HG02610 (cell line): ENCODE measurements around the gene COX6A2.
"Not testable (repeated sequence)": the region's sequence is repeated elsewhere in the genome, so short reads cannot be mapped to it uniquely, and the experiment has no call there.

ENCODE experiments used
- ATAC-seq: cut with Tn5 transposase; IDR thresholded peaks from one replicate; pipeline ENCODE4 v1.9.1; 2021; ENCODE audit warnings: mild to moderate bottlenecking, moderate library complexity; ENCODE audit not compliant: unreplicated experiment

Gene COX6A2

DNA sequence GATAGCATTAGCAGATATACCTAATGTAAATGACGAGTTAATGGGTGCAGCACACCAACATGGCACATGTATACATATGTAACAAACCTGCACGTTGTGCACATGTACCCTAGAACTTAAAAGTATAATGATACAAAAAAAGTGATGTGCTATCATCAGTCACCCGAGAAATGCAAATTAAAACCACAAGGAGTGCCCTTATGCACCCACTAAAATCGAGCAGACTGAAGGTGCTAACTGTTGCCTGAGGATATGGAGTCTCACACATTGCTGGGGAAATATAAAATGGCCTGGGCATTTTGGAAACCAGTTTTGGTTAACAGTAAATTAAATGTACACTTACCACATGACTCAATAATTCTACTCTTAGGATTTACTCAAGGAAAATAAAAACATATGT, 10.9 kb upstream of the COX6A2 start:
- ATAC-seq, result not testable (repeated sequence)

- ATAC-seq, result no peak
These were observed 10.3 kb upstream of the COX6A2 start for GRCh38 chr16:31438414-31438813.

DNA sequence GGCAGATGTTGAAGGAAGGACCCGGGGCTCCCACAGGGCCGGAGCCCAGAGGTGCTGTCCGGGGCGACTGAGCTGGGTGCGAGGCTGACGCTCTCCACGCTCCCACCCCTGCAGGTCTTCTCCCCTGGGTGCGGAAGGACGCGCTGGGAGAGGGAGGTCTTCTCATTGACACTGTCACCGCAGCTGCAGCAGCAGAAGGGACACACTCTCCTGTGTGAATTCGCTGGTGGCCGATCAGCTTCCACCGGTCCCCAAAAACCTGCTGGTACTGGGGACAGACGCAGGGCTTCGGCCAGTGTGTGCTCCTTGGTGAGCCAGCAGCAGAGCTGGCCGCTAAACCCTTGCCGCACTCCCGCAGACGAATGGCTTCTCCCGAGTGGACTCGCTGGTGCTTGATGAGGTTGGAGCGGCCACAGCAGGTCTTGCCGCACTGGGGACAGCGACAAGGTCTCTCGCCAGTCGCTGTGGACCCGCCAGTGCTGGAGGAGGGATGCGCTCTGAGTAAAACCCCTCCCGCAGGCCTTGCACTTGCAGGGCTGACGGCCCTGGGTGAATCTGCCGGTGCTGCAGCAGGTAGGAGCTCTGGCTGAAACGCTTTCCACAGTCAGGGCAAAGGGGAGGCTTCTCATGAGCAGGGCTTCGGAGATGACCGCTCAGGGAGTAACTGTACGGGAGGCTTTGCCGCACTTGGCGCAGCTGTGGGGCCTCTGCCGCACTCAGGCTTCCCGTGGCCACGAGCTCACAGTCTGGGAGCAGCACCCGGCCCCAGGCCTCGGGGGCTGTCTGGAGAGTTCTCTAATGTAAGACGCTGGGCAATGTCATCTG, 8.3 kb upstream of the COX6A2 start:
- no peak for ATAC-seq

GRCh38 chr16:31435341-31436220, 7.4 kb upstream of the COX6A2 start:
- no peak for ATAC-seq

GRCh38 chr16:31430380-31431052, 2.4 kb upstream of the COX6A2 start:
- no peak for ATAC-seq

GRCh38 chr16:31429796-31430195, 1.6 kb upstream of the COX6A2 start:
- no peak for ATAC-seq

GRCh38 chr16:31429314-31429713, 1.2 kb upstream of the COX6A2 start:
- ATAC-seq, result no peak

DNA sequence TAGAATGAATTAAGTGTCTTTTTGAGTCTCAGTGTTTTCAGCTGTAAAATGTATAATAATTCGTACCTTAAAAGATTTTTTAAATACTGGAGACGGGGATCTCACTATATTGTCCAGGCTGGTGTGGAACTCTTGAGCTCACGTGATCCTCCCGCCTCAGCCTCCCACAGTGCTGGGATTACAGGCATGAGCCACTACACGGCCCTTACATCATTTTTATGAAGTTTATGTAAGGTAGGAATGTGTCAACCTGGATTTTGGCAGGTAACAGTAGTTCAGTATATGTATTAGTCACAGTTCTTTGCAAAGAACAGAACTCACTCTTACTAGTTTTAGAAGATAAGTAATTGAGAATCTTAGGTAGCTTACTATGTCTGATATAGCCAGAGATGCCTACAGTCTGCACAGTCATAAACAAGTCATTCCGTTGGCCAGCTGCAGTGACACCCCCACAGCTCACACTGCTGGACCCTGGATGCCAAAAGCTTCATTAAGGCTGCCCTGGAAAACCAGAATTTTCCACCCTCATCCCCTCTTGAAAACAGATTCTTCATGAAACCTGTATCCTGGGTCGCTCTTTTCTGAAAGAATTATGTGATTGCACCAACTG, 583 bp upstream of the COX6A2 start:
- no peak for ATAC-seq

DNA sequence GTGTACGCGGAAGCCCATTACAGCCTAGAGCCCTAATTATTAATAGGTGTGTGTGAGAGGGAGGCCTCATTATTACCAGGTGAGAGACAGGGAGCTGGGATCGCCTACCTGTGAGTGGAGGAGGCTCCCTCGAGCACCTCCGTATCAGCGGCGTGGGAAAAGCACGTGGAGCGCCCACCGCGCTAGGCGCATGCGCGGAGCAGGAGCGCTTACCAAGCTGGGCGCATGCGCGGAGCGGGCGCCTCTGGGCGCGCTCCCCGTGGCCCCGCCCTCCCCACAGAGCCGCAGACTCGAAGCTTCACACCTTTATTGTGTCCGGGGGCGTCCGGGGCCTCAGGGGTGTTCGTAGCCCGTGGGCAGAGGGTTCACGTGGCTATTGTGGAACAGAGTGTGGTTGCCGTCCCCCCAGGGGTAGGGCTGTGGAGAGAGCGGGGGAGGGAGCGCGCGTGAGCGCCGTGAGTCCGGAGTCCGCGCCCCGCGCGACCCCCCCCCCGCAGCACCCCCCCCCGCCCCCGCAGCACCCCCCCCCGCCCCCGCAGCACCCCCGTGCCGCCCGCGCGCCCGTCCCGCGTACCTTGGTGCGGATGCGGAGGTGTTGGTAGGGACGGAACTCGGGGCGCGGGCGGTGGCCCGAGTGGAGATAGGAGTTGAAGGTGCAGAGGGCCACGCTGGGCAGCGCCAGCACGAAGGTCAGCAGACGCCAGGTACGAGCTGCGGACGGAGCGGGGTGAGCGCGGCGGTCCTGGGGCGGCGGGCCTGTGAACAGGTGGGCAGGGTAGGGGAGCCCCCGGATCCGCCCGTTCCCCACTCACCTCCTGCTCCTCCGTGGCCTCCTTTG, 500 bp downstream of the COX6A2 start:
- no peak for ATAC-seq

DNA sequence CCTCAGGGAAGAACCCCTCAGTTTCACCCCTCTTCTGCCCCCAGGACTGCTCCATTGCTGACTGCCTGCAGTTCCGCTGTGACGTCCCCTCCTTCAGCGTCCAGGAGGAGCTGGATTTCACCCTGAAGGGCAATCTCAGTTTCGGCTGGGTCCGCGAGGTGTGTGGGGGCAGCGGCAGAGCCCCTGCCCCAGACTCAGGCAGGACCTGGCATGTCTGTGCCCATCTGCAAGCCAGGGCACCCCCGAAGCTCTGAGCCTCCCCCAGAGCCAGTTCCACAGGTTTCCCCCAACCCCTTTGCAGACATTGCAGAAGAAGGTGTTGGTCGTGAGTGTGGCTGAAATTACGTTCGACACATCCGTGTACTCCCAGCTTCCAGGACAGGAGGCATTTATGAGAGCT, 4.4 kb downstream of the COX6A2 start:
- ATAC-seq, result no peak

- no peak for ATAC-seq
These were observed 4.9 kb downstream of the COX6A2 start for GRCh38 chr16:31423241-31423640.

DNA sequence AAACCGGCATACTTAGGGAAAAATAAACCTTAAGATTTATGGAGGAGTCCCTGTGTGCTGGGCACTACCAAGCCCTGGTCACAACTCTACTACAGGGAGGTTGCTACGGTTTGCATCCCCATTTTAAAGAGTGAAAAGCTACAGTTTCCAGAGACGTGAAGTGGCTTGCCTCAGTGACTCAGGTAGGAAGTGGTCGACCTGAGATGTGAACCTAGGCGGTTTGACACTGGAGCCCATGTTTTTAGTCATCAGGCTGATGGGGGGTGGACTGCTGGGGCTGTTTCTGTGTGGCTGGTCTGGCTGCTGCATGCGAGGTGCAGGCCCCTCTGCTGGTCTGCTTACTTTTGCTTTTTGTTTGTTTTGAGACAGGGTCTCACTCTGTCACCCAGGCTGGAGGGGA, 6.6 kb downstream of the COX6A2 start:
- ATAC-seq, result peak; percentile 87

- ATAC-seq, result no peak
These were observed 8.1 kb downstream of the COX6A2 start for GRCh38 chr16:31420037-31420436.

GRCh38 chr16:31417916-31418315, 10.2 kb downstream of the COX6A2 start:
- ATAC-seq, result no peak

DNA sequence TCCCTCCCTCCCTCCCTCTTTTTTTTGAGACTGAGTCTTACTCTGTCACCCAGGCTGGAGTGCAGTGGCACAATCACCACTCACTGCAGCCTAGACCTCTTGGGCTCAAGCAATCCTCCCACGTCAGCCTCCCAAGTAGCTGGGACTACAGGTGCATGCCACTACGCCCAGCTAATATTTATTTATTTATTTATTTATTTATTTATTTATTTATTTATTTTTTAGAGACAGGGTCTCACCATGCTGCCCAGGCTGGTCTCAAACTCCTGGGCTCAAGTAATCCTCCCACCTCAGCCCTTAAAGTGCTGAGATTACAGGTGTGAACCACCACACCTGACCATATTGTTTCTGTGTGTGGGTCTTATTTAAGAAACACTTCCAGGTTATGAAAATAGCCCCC, 11.1 kb downstream of the COX6A2 start:
- ATAC-seq, result not testable (repeated sequence)

GRCh38 chr16:31416371-31416770, 11.8 kb downstream of the COX6A2 start:
- ATAC-seq, result no peak

DNA sequence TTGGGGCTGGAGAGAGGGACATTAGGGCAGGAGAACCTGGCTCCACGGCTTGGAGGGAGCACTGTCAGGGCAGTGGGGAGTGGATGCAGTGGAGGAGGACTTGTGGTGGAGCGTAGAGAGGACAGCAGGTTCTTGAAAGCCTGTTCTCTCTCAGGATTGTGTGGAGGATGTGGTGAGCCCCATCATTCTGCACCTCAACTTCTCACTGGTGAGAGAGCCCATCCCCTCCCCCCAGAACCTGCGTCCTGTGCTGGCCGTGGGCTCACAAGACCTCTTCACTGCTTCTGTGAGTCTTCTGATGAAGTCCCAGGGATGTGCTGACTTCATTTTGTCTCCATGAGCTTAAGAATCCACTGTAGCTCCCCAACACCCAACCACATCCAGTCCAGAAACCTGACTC, 13.5 kb downstream of the COX6A2 start:
- ATAC-seq, result no peak

DNA sequence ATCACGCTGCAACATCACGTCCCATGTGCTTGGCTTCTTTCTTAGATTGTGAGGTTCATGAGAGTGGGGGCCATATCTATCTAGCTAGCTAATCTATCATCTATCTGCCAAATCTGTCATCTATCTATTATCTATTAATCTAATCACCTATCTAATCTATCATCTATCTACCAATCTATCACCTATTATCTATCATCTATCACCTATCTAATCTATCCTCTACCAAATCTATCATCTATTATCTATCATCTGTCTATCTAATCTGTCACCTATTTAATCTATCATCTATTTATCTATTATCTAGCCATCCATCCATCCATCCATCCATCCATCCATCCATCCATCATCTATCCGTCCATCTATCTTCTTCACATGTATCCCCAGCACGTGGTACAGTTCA, 14.2 kb downstream of the COX6A2 start:
- no peak for ATAC-seq

GRCh38 chr16:31413381-31413780, 14.8 kb downstream of the COX6A2 start:
- ATAC-seq, result no peak

- ATAC-seq, result no peak
These were observed 15.4 kb downstream of the COX6A2 start for GRCh38 chr16:31412750-31413149.
